HCT116 (cell line): ENCODE results near the gene BCO2. TPM values are rescaled to one million over a fixed set of nuclear protein-coding genes. Genes with fewer than 3 reads are reported as not detected.

Experiments
- ATAC-seq: fragments of 200-7000 bp; cut with Tn5 transposase; 2 replicates; pipeline ENCODE4 v1.9.1; 2020; ENCODE audit warnings: mild to moderate bottlenecking, moderate library complexity
- BruUV-seq: library from RNA; stranded (reverse); fragments of 400-500 nt; replicated peaks from 2 replicates; lab custom pipeline; 2021; lab: Mats Ljungman, UMichigan
- CTCF ChIA-PET: fragments of 300-600 bp; sonication (Branson Sonifier 250); formaldehyde crosslinking; loops from one replicate; lab custom pipeline; 2021; ENCODE audit warnings: antibody characterized with exemption; lab: Charles Lee
- POLR2A ChIA-PET: fragments of 300-600, 350-600 bp; sonication (Branson Sonifier 250); formaldehyde crosslinking; loops from one replicate; lab custom pipeline; 2021; ENCODE audit warnings: antibody characterized with exemption; lab: Charles Lee
- RAD21 ChIA-PET, 2 experiments: fragments of 300-600 bp; sonication (Branson Sonifier 250); formaldehyde crosslinking; loops; one replicate each; lab custom pipeline; 2023; ENCODE audit warnings: low total read pairs in 2 of 2; ENCODE audit not compliant: uncharacterized antibody in 2 of 2, unreplicated experiment in 2 of 2, low non-redundant PET in 1 of 2; lab: Charles Lee
- DNase-seq: peaks from one replicate; pipeline ENCODE4 v3.0.0-alpha.2; 2010; ENCODE audit warnings: low read depth, low spot score
- H2AFZ ChIP-seq: fragments of 200-600 bp; shearing (Covaris generic), sonication (generic); 2 replicates; pipeline ENCODE4 v1.6.1; 2017; ENCODE audit warnings: low read depth, mixed run types, mixed read lengths, antibody characterized with exemption, low read length; ENCODE audit not compliant: poor library complexity, severe bottlenecking
- H3K27ac ChIP-seq: 2 replicates; pipeline ENCODE4 v1.5.1; 2012; ENCODE audit warnings: low read depth, low read length
- H3K27me3 ChIP-seq: fragments of 200-600 bp; sonication (generic); 2 replicates; pipeline ENCODE4 v1.6.1; 2016; ENCODE audit warnings: mixed run types, low read length, mixed read lengths; ENCODE audit not compliant: insufficient read depth
- H3K36me3 ChIP-seq, 2 experiments: fragments of 200-500 bp in 1 of 2; fragments of 200-600 bp in 1 of 2; sonication (Bioruptor generic) in 1 of 2; sonication (generic) in 1 of 2; 2 replicates each; pipeline versions ENCODE4 v1.5.1 to v1.6.1; 2014 to 2016; ENCODE audit warnings: low read length in 2 of 2, inconsistent platforms in 1 of 2, mixed read lengths in 1 of 2, mixed run types in 1 of 2; ENCODE audit not compliant: insufficient read depth in 2 of 2, control insufficient read depth in 1 of 2
- H3K4me1 ChIP-seq, 2 experiments: fragments of 200-600 bp in 1 of 2; sonication (generic) in 1 of 2; 2 replicates each; pipeline versions ENCODE4 v1.5.1 to v1.6.1; 2012 to 2017; ENCODE audit warnings: low read length in 2 of 2, inconsistent platforms in 1 of 2, mild to moderate bottlenecking in 1 of 2, mixed read lengths in 1 of 2, mixed run types in 1 of 2, moderate library complexity in 1 of 2; ENCODE audit not compliant: insufficient read depth in 2 of 2, control insufficient read depth in 1 of 2
- H3K4me2 ChIP-seq: fragments of 200-600 bp; sonication (generic); 2 replicates; pipeline ENCODE4 v1.6.1; 2017; ENCODE audit warnings: mixed run types, low read length, mixed read lengths
- H3K4me3 ChIP-seq, 2 experiments: fragments of 200-600 bp in 1 of 2; sonication (generic) in 1 of 2; replicated peaks in 1 of 2; 2 replicates each; pipeline ENCODE4 v1.5.1; 2011 to 2016; ENCODE audit warnings: low read length in 2 of 2, control low read depth in 1 of 2, low read depth in 1 of 2, mild to moderate bottlenecking in 1 of 2, mixed read lengths in 1 of 2, mixed run types in 1 of 2
- H3K79me2 ChIP-seq: fragments of 200-600 bp; sonication (generic); 2 replicates; pipeline ENCODE4 v1.6.1; 2017; ENCODE audit warnings: mild to moderate bottlenecking, mixed run types, low read length, moderate library complexity, mixed read lengths; ENCODE audit not compliant: insufficient read depth
- H3K9ac ChIP-seq: fragments of 200-600 bp; sonication (generic); 2 replicates; pipeline ENCODE4 v1.6.1; 2016; ENCODE audit warnings: low read length, mixed read lengths
- H3K9me2 ChIP-seq: fragments of 200-600 bp; sonication (generic), shearing (Covaris generic); 2 replicates; pipeline ENCODE4 v1.6.1; 2017; ENCODE audit warnings: mixed run types, mild to moderate bottlenecking, moderate library complexity; ENCODE audit not compliant: insufficient read depth
- H3K9me3 ChIP-seq, 2 experiments: fragments of 200-500 bp in 1 of 2; fragments of 200-600 bp in 1 of 2; sonication (Bioruptor generic) in 1 of 2; sonication (generic) in 1 of 2; 2 replicates each; pipeline ENCODE4 v1.6.1; 2014 to 2017; ENCODE audit warnings: low read length in 2 of 2, mixed read lengths in 2 of 2, inconsistent platforms in 1 of 2, low read depth in 1 of 2, mild to moderate bottlenecking in 1 of 2, mixed run types in 1 of 2, moderate library complexity in 1 of 2; ENCODE audit not compliant: control insufficient read depth in 1 of 2, insufficient read depth in 1 of 2
- H4K20me1 ChIP-seq: fragments of 200-600 bp; sonication (generic), shearing (Covaris generic); 2 replicates; pipeline ENCODE4 v1.6.1; 2017; ENCODE audit warnings: mixed run types, mild to moderate bottlenecking, moderate library complexity; ENCODE audit not compliant: insufficient read depth
- CBX3 ChIP-seq: IDR thresholded peaks from 2 replicates; pipeline ENCODE4 v1.6.1; 2012; ENCODE audit warnings: low read depth
- CTCF ChIP-seq, 3 experiments: fragments of 200-600 bp in 1 of 3; sonication (generic) in 1 of 3; IDR thresholded peaks in 2 of 3; conservative IDR thresholded peaks in 1 of 3; 2 replicates each; pipeline ENCODE4 v1.5.1; 2012 to 2017; ENCODE audit warnings: low read depth in 2 of 3, low read length in 2 of 3, antibody characterized with exemption in 1 of 3, borderline replicate concordance in 1 of 3, control low read depth in 1 of 3, mild to moderate bottlenecking in 1 of 3, mixed read lengths in 1 of 3, mixed run types in 1 of 3, moderate library complexity in 1 of 3; ENCODE audit not compliant: insufficient read depth in 1 of 3
- EGR1 ChIP-seq: IDR thresholded peaks from 2 replicates; pipeline ENCODE4 v1.6.1; 2012; ENCODE audit warnings: low read depth
- ELF1 ChIP-seq: IDR thresholded peaks from 2 replicates; pipeline ENCODE4 v1.6.1; 2012; ENCODE audit warnings: low read depth, borderline replicate concordance
- POLR2A ChIP-seq: IDR thresholded peaks from 2 replicates; pipeline ENCODE4 v1.7.0; 2011; ENCODE audit warnings: borderline replicate concordance; ENCODE audit not compliant: insufficient read depth, insufficient read length; ENCODE audit errors: extremely low read depth
- POLR2AphosphoS5 ChIP-seq: IDR thresholded peaks from 2 replicates; pipeline ENCODE4 v1.6.1; 2011; ENCODE audit warnings: mild to moderate bottlenecking, low read depth, low read length, moderate library complexity
- RAD21 ChIP-seq: IDR thresholded peaks from 2 replicates; pipeline ENCODE4 v1.6.1; 2012; ENCODE audit warnings: low read depth, mild to moderate bottlenecking
- REST ChIP-seq: IDR thresholded peaks from 2 replicates; pipeline ENCODE4 v1.6.1; 2012; ENCODE audit warnings: low read depth
- SIN3A ChIP-seq: IDR thresholded peaks from 2 replicates; pipeline ENCODE4 v1.6.1; 2012; ENCODE audit warnings: low read depth
- SRF ChIP-seq: IDR thresholded peaks from 2 replicates; pipeline ENCODE4 v1.6.1; 2012; ENCODE audit warnings: low read depth
- TCF7L2 ChIP-seq: IDR thresholded peaks from 2 replicates; pipeline ENCODE4 v1.7.0; 2011; ENCODE audit warnings: borderline replicate concordance, inconsistent platforms; ENCODE audit not compliant: insufficient read depth, insufficient read length; ENCODE audit errors: extremely low read depth
- YY1 ChIP-seq: IDR thresholded peaks from 2 replicates; pipeline ENCODE4 v1.6.1; 2011; ENCODE audit warnings: low read length, low read depth, moderate library complexity, mild to moderate bottlenecking; ENCODE audit not compliant: insufficient replicate concordance; ENCODE audit errors: extremely low read depth
- ZFX ChIP-seq: fragments of 450-650 bp; IDR thresholded peaks from 2 replicates; pipeline ENCODE4 v1.6.1; 2017
- ZNF274 ChIP-seq: fragments of 200-500 bp; sonication (Bioruptor generic); IDR thresholded peaks from 2 replicates; pipeline ENCODE4 v1.6.1; 2014; ENCODE audit warnings: mild to moderate bottlenecking, low read depth, low read length, inconsistent platforms
- intact Hi-C: fragments of 100-400 bp; cut with micrococcal nuclease; formaldehyde crosslinking; loops from 2 replicates; pipeline ENCODE4 v1.10.0; 2022
- total RNA-seq: library from RNA; stranded (reverse); gene quantifications from one replicate; pipeline ENCODE4 v1.2.1, GENCODE V29; 2021; ENCODE audit not compliant: unreplicated experiment
- TF ChIP-seq, protein P1 (sequence below): IDR thresholded peaks from 2 replicates; pipeline ENCODE4 v1.6.1; 2011; ENCODE audit warnings: mild to moderate bottlenecking, low read length, moderate library complexity; ENCODE audit not compliant: insufficient replicate concordance; ENCODE audit errors: extremely low read depth
- TF ChIP-seq, protein P2 (sequence below): IDR thresholded peaks from 2 replicates; pipeline ENCODE4 v1.6.1; 2012
- TF ChIP-seq, protein P3 (sequence below): IDR thresholded peaks from 2 replicates; pipeline ENCODE4 v1.6.1; 2012

Gene BCO2
- total RNA-seq, 1 experiment from 2014 or later, result 4.0 TPM

- no peaks in the 10 kb centered on the region for H3K27me3 ChIP-seq
- H2AFZ ChIP-seq, result no peak overlapping the region
- intact Hi-C loops, result no loop called here
- H3K4me1 ChIP-seq, result no peaks in the 10 kb centered on the region
- no peaks in the 10 kb centered on the region for H3K9me2 ChIP-seq
- no peak overlapping the region for H3K4me2 ChIP-seq
- no peak for DNase-seq
- H3K9me3 ChIP-seq, result peaks cover 0 to 3% of the 10 kb centered on the region in 2 experiments; a peak in 1 of 4 replicates
- BruUV-seq, result no TSS peak
- ChIA-PET POLR2A (no interaction called here), CTCF (no interaction called here), RAD21 (no interaction called here)
- no peaks in the 10 kb centered on the region for H4K20me1 ChIP-seq
- no peak overlapping the region for H3K4me3 ChIP-seq
- peaks cover 2 to 35% of the 10 kb centered on the region in 2 experiments; a peak in 2 of 4 replicates for H3K36me3 ChIP-seq
- no peak for ATAC-seq
- no peaks in the 10 kb centered on the region for H3K79me2 ChIP-seq
- TF ChIP-seq ELF1 (no peak), EGR1 (no peak), ZFX (no peak), CTCF (IDR thresholded peaks at IDR 0.05 in 2 of 3, conservative IDR thresholded peaks at IDR 0.05 in 1 of 3; ENCODE audit: borderline replicate concordance in 1 of 3, insufficient read depth in 1 of 3, low read depth in 2 of 3, low read length in 2 of 3) (no peak), CBX3 (no peak), RAD21 (no peak), SRF (no peak), YY1 (no peak), REST (no peak), TCF7L2 (no peak), SIN3A (no peak), POLR2AphosphoS5 (no peak), ZNF274 (no peak), POLR2A (no peak)
- TF ChIP-seq, protein P1, sequence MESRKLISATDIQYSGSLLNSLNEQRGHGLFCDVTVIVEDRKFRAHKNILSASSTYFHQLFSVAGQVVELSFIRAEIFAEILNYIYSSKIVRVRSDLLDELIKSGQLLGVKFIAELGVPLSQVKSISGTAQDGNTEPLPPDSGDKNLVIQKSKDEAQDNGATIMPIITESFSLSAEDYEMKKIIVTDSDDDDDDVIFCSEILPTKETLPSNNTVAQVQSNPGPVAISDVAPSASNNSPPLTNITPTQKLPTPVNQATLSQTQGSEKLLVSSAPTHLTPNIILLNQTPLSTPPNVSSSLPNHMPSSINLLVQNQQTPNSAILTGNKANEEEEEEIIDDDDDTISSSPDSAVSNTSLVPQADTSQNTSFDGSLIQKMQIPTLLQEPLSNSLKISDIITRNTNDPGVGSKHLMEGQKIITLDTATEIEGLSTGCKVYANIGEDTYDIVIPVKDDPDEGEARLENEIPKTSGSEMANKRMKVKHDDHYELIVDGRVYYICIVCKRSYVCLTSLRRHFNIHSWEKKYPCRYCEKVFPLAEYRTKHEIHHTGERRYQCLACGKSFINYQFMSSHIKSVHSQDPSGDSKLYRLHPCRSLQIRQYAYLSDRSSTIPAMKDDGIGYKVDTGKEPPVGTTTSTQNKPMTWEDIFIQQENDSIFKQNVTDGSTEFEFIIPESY, result no peak
- TF ChIP-seq, protein P2, sequence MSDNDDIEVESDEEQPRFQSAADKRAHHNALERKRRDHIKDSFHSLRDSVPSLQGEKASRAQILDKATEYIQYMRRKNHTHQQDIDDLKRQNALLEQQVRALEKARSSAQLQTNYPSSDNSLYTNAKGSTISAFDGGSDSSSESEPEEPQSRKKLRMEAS, result no peak
- TF ChIP-seq, protein P3, sequence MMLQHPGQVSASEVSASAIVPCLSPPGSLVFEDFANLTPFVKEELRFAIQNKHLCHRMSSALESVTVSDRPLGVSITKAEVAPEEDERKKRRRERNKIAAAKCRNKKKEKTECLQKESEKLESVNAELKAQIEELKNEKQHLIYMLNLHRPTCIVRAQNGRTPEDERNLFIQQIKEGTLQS, result no peak
- H3K9ac ChIP-seq, result no peak overlapping the region
- H3K27ac ChIP-seq, result no peak overlapping the region
Measured at GRCh38 chr11:112143597-112143996, 31.7 kb upstream of the BCO2 start.
